Muscle layer of duodenum (tissue), 2 donors: ENCODE data around the gene AMPD3.

Experiments
- H3K27ac ChIP-seq: one replicate; pipeline ENCODE4 v1.7.0; 2013; ENCODE audit warnings: mild to moderate bottlenecking, low read length
- H3K27me3 ChIP-seq: one replicate; pipeline ENCODE4 v1.7.0; 2013; ENCODE audit warnings: low read depth, mild to moderate bottlenecking, control low read depth, low read length
- H3K36me3 ChIP-seq, 2 donors: one replicate each; pipeline ENCODE4 v1.7.0; 2013; ENCODE audit warnings: low read length in 2 of 2, control low read depth in 1 of 2, mild to moderate bottlenecking in 1 of 2; ENCODE audit not compliant: insufficient read depth in 2 of 2, control insufficient read depth in 1 of 2
- H3K4me1 ChIP-seq, 2 donors: one replicate each; pipeline ENCODE4 v1.7.0; 2013; ENCODE audit warnings: low read length in 2 of 2, mild to moderate bottlenecking in 2 of 2, control low read depth in 1 of 2, moderate library complexity in 1 of 2; ENCODE audit not compliant: insufficient read depth in 2 of 2, control insufficient read depth in 1 of 2
- H3K4me3 ChIP-seq, 2 donors: one replicate each; pipeline ENCODE4 v1.7.0; 2013; ENCODE audit warnings: low read length in 2 of 2, low read depth in 1 of 2, mild to moderate bottlenecking in 1 of 2
- H3K9me3 ChIP-seq, 2 donors: one replicate each; pipeline ENCODE4 v1.7.0; 2013; ENCODE audit warnings: low read length in 2 of 2, control low read depth in 1 of 2, mild to moderate bottlenecking in 1 of 2; ENCODE audit not compliant: control insufficient read depth in 1 of 2
- donor health status: healthy.

The AMPD3 gene

DNA sequence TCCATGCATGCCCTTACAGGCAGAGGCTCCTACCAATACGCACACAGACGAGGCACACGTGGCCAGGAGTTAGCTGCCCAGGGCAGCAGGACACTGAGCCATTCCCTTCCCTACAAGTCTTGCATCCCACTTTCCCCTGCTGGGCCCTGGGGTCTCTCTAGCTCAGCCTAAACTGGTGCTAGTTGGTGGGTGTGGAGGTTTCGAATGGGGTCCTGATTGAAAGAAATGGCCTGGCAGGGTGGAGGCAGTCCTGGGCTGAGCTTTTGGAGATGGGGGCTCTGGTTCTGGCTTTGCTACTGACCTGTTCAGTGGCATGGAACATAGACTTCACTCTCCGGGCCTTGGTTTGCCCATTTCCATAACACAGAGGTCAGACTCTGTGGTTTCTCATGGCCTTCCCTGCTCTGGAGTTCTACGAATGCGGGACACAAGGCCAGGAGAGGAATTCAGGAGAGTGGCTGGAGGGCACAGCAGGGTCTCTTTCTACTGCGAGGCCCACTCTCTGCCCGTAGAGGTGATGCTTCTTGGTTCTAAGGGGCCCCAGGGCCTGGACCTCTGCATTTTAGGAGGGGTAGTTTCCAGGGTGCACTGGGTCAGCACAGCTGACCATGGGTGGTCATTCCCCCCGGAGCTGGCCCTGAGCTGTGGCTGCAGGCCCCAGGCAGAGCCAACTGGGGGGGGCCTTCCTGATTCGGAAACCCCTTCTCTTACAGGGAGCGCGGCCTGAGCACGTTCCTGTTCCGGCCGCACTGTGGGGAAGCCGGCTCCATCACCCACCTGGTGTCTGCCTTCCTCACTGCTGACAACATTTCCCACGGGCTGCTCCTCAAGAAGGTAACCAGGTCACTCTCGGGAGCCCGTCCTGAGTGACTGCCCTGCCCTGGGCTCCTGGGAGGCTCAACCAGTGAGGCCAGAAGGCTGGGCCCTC is 46.0 kb downstream of the AMPD3 start:
- Histone ChIP-seq H3K4me1 (no peaks in the 10 kb centered on the region), H3K36me3 (peaks cover 17 to 27% of the 10 kb centered on the region in 2 donors), H3K9me3 (no peaks in the 10 kb centered on the region), H3K27me3 (no peaks in the 10 kb centered on the region), H3K27ac (no peak overlapping the region), H3K4me3 (no peak overlapping the region)

- H3K9me3 ChIP-seq = no peaks in the 10 kb centered on the region
- H3K4me3 ChIP-seq = no peak overlapping the region
- H3K4me1 ChIP-seq = no peaks in the 10 kb centered on the region
- no peak overlapping the region for H3K27ac ChIP-seq
- no peaks in the 10 kb centered on the region for H3K27me3 ChIP-seq
- peaks cover 17 to 27% of the 10 kb centered on the region in 2 donors for H3K36me3 ChIP-seq
These were observed 47.1 kb downstream of the AMPD3 start for GRCh38 chr11:10502065-10502680.

DNA sequence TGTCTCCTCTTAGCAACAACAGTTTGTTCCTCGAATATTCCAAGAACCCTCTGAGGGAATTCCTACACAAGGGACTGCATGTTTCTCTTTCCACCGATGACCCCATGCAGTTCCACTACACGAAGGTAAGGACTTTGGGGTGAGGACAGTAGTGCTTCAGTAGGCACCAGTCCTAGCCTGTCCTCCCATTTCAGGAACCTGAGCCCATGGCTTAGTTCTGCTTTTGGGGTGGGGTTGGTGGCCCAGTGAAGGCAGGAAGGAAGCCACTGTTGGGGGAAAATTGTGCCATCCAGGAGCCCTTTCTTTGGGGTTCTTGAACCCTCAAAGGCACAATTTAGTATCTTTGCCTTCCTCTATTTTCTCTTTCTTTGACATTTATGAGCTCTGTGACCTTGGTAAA is 47.7 kb downstream of the AMPD3 start:
- H3K27ac ChIP-seq = no peak overlapping the region
- no peaks in the 10 kb centered on the region for H3K9me3 ChIP-seq
- no peaks in the 10 kb centered on the region for H3K27me3 ChIP-seq
- no peak overlapping the region for H3K4me3 ChIP-seq
- H3K4me1 ChIP-seq = no peaks in the 10 kb centered on the region
- H3K36me3 ChIP-seq = peaks cover 17 to 27% of the 10 kb centered on the region in 2 donors

DNA sequence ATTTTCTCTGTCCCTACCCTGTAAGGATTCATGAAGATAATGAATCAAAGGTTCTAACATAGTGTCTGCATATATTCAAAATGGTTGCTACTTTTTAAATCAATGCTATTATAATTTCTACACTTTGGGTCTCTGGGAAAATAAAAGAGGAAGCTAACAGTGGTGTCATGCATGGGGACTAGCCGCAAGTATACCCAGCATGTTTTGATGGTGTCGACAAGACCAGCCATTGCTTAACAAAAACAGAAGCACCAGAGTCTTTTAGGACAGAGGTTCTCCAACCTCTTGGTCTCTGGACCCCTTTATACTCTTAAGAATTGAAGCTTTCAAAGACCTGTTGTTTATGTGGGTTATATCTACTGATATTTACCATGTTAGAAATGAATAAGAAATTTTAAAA is 48.2 kb downstream of the AMPD3 start:
- Histone ChIP-seq H3K27me3 (no peaks in the 10 kb centered on the region), H3K4me1 (no peaks in the 10 kb centered on the region), H3K9me3 (no peaks in the 10 kb centered on the region), H3K27ac (no peak overlapping the region), H3K4me3 (no peak overlapping the region), H3K36me3 (peaks cover 17 to 27% of the 10 kb centered on the region in 2 donors)

GRCh38 chr11:10503777-10504480 is 48.9 kb downstream of the AMPD3 start:
- Histone ChIP-seq H3K4me1 (no peaks in the 10 kb centered on the region), H3K9me3 (no peaks in the 10 kb centered on the region), H3K36me3 (peaks cover 17 to 27% of the 10 kb centered on the region in 2 donors), H3K27ac (no peak overlapping the region), H3K4me3 (no peak overlapping the region), H3K27me3 (no peaks in the 10 kb centered on the region)

DNA sequence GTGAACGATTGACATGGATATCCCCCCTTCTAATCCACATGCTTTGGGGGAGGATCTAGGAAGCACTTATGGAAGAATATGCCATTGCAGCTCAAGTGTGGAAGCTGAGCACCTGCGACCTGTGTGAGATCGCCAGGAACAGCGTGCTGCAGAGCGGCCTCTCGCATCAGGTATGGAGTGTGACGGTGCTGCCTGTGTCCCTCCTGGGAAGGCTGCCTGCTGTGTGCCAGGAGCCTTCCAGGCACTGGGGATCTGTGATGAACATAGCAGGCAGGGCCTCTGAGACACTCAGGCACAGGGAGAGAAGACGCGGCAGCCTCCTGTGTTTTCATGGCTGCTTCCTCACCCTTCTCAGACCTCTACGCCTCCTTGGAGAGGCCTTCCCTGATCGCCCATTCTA is 49.4 kb downstream of the AMPD3 start:
- Histone ChIP-seq H3K9me3 (no peaks in the 10 kb centered on the region), H3K36me3 (peaks cover 15 to 25% of the 10 kb centered on the region in 2 donors), H3K27me3 (no peaks in the 10 kb centered on the region), H3K27ac (no peak overlapping the region), H3K4me1 (no peaks in the 10 kb centered on the region), H3K4me3 (no peak overlapping the region)

DNA sequence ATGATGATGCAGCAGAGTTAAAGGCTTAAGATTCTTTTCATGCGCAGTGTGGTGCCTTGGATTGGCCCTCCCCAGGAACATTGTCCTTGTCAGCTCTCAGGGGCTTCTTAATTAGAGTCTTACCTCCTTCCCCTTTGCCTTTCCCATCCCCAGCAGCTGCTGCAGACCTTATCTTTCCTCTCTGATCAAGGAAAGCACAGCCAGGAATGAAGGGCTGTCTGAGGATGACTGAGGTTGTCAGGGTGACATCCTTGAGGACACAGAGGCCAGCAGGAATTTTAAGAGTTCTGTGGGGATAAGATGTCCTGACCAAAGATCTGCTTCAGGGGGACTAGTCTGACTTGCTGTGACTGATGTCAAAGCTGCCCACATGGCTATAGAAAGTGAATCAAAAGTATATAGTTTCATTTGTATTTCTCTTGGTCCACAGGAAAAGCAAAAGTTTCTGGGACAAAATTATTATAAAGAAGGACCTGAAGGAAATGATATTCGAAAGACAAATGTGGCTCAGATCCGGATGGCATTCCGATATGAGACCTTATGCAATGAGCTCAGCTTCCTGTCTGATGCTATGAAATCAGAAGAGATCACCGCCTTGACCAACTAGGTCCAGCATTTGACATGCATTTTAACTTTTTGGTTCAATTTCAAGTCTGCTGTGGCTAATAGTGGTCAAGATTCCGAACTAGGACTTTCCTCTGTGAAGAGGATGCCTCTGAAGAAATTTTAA is 50.4 kb downstream of the AMPD3 start:
- H3K27ac ChIP-seq = no peak overlapping the region
- H3K36me3 ChIP-seq = peaks cover 8 to 18% of the 10 kb centered on the region in 2 donors

GRCh38 chr11:10506008-10506370 is 50.9 kb downstream of the AMPD3 start:
- Histone ChIP-seq H3K4me3 (no peak overlapping the region), H3K36me3 (peaks cover 8 to 18% of the 10 kb centered on the region in 2 donors), H3K27me3 (no peaks in the 10 kb centered on the region), H3K9me3 (no peaks in the 10 kb centered on the region), H3K4me1 (no peaks in the 10 kb centered on the region), H3K27ac (no peak overlapping the region)

More for the DNA sequence above, 50.4 kb downstream of the AMPD3 start:
- Histone ChIP-seq H3K27me3 (no peaks in the 10 kb centered on the region), H3K9me3 (no peaks in the 10 kb centered on the region), H3K4me3 (no peak overlapping the region), H3K4me1 (no peaks in the 10 kb centered on the region)

DNA sequence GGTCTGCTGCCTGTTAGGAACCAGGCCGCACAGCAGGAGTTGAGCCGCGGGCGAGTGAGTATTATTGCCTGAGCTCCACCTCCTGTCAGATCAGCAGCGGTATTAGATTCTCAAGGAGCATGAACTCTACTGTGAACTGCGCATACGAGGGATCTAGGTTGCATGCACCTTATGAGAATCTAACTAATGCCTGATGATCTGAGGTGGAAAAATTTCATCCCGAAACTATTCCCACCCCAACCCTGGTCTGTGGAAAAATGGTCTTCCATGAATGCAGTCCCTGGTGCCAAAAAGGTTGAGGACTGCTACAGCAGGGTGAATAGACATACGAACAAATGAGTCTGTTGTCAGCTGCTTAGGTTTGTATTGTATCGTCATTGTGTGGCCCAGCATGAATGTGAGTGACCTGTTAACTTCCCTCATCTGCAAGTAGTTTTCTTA is 56.1 kb downstream of the AMPD3 start:
- H3K27me3 ChIP-seq = no peaks in the 10 kb centered on the region
- no peak overlapping the region for H3K27ac ChIP-seq
- H3K4me1 ChIP-seq = no peaks in the 10 kb centered on the region
- H3K36me3 ChIP-seq = peaks cover 0 to 6% of the 10 kb centered on the region in 2 donors
- H3K4me3 ChIP-seq = no peak overlapping the region
- H3K9me3 ChIP-seq = no peaks in the 10 kb centered on the region

DNA sequence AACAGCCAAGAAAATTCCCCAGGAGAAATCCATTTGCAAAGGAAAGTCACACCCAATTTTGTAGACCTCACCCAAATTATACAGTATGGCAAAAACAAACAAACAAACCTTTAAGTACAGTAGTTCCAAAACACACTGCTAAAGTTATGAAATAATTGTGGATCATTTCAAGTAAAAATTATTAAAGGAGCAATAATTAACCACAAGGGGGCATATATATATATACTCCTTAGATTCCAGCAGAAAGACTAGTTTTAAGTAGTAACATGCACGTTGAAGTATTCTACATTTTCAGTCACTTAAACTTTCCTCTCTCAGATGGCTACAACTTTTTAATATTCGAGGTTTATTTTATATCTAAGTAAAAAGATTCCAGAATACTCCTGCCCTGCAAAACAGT is 59.1 kb downstream of the AMPD3 start:
- Histone ChIP-seq H3K36me3 (peaks cover 6% of the 10 kb centered on the region in 2 donors), H3K4me1 (no peaks in the 10 kb centered on the region), H3K27ac (no peak overlapping the region), H3K9me3 (no peaks in the 10 kb centered on the region), H3K27me3 (no peaks in the 10 kb centered on the region), H3K4me3 (no peak overlapping the region)

DNA sequence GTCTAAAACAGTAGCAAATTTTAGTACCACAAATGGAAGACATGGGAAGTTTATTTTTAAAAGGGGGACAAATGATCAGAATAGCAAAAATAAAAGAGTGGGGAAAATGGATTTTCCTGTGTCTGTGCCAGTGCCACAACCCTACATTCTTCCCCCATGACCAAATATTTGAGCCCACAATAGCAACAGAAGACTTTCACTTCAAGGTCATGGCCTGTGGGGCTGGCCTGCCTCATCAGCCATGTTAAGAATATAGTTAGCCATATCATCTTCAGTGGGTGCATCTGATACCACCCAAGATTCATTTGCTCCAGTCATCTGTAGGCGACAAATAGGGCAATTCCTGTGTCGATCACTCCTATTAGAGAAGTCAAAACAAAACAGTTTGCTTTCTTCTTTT is 59.6 kb downstream of the AMPD3 start:
- H3K9me3 ChIP-seq = no peaks in the 10 kb centered on the region
- H3K27ac ChIP-seq = no peak overlapping the region
- H3K36me3 ChIP-seq = peaks cover 9 to 11% of the 10 kb centered on the region in 2 donors

More for the DNA sequence above, 59.6 kb downstream of the AMPD3 start:
- Histone ChIP-seq H3K27me3 (no peaks in the 10 kb centered on the region), H3K4me1 (no peaks in the 10 kb centered on the region), H3K4me3 (no peak overlapping the region)
